Fibroblast of pulmonary artery (primary cell): ENCODE data around the gene NANP.
"Not testable (repeated sequence)": the region's sequence is repeated elsewhere in the genome, so short reads cannot be mapped to it uniquely, and the experiment has no call there.

Source experiments
- DNase-seq: peaks from one replicate; pipeline ENCODE4 v3.0.0-alpha.2; 2010; ENCODE audit warnings: low read depth
- H3K4me3 ChIP-seq: replicated peaks from 2 replicates; pipeline ENCODE4 v1.5.1; 2011; ENCODE audit warnings: low read depth, mild to moderate bottlenecking, control low read depth, low read length, moderate library complexity
- TF ChIP-seq, protein P1 (sequence below): IDR thresholded peaks from 2 replicates; pipeline ENCODE4 v1.5.1; 2011; ENCODE audit warnings: mild to moderate bottlenecking, control low read depth, low read length, inconsistent platforms; ENCODE audit errors: missing control alignments

The NANP gene

DNA sequence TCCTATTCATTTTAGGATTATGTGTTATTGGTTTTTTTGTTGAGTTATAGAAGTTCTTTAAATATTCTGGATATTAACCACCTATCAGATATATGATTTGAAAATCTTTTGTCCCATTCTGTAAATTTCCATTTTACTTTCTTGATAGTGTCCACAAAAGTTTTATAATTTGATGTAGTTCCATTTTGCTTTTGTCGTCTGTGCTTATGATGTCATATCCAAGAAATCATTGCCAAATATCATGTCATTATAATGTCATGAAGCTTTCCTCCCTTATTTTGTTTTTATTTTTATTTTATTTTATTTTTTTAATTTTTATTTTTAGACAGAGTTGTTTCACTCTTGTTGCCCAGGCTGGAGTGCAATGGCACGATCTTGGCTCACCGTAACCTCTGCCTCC is 21.0 kb upstream of the NANP start:
- H3K4me3 ChIP-seq, result no peak overlapping the region
- TF ChIP-seq, protein P1, sequence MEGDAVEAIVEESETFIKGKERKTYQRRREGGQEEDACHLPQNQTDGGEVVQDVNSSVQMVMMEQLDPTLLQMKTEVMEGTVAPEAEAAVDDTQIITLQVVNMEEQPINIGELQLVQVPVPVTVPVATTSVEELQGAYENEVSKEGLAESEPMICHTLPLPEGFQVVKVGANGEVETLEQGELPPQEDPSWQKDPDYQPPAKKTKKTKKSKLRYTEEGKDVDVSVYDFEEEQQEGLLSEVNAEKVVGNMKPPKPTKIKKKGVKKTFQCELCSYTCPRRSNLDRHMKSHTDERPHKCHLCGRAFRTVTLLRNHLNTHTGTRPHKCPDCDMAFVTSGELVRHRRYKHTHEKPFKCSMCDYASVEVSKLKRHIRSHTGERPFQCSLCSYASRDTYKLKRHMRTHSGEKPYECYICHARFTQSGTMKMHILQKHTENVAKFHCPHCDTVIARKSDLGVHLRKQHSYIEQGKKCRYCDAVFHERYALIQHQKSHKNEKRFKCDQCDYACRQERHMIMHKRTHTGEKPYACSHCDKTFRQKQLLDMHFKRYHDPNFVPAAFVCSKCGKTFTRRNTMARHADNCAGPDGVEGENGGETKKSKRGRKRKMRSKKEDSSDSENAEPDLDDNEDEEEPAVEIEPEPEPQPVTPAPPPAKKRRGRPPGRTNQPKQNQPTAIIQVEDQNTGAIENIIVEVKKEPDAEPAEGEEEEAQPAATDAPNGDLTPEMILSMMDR, result no peak
- no peak for DNase-seq

DNA sequence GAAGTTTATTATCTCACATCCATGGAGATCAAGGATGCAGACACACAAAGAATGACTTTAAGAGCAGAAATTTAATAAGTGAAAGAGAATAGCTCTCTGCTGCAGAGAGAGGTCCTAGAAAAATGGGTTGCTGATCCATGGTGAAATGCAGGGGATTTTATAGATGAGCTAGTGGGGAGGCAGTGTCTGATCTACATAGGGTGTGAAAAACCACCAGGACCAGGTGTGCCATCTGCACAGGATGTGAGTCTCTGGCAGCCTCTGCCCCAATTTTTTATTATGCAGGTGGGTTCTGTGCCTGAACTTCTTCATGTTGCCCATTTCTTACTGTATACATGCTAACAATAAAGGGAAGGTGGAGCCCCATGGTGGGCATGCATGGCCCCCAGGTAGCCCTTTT is 19.9 kb upstream of the NANP start:
- TF ChIP-seq, protein P1, result no peak

DNA sequence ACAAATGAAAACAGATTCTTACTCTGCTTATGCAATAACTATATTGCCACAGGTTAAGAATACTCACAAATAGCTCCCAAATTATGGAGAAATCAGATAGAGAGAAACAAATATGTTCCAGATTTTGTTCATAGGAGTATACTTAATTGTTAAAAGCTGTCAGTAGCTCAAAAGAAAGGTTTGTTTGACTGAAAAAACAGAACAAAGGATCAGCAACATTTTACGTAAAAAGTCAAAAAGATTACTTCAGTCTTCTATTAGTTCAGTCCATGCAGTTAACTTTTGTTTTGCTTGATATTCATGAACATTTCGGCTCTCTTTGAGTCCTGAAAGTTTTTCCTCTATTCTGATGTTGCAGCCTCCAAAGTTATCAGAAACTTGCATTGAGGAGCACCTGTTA is 13.4 kb upstream of the NANP start:
- DNase-seq, result no peak
- no peak overlapping the region for H3K4me3 ChIP-seq
- TF ChIP-seq, protein P1, result no peak

More for the DNA sequence above, 19.9 kb upstream of the NANP start:
- no peak for DNase-seq
- H3K4me3 ChIP-seq, result no peak overlapping the region

DNA sequence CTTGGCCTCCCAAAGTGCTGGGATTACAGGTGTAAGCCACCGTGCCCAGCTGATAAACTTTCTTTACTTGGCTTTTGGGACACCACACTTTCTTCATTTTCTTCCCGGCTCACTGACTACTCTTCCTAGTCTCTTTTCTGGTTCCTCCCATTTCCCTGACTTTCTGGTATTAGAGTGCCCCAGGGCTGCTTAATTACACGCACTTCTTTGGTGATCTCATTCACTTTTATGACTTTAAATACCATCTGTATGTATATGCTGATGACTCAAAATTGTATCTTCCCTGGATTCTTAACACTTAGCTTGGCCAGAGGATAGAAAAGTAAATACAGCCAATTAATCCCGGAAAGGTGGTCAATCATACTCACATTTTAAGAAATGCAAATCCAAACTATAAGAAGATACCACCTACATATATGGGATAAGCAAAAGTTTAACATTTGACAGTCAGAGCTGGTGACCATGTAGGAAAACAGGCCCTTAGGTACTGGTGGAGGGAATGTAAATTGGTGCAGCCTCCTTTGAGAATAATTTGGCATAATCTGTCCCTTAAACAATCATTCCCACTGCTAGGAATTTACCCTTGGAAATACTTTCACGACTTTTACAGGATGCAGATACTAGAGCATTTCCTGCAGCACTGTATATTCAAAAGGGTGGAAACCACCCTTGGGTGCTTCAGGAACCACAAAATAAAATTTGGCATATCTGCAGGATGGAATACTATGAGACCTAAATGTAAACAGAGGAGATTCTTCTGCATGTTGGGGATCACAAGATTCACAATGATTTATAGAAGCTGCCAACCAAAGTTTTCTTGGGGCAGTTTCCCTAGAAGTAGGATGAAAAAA is 9.4 kb upstream of the NANP start:
- H3K4me3 ChIP-seq, result no peak overlapping the region
- TF ChIP-seq, protein P1, result no peak
- DNase-seq, result no peak

DNA sequence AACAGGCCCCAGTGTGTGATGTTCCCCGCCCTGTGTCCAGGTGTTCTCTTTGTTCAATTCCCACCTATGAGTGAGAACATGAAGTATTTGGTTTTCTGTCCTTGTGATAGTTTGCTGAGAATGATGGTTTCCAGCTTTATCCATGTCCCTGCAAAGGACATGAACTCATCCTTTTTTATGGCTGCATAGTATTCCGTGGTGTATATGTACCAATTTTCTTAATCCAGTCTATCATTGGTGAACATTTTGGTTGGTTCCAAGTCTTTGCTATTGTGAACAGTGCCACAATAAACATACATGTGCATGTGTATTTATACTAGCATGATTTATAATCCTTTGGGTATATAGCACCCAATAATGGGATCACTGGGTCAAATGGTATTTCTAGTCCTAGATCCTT is 6.8 kb upstream of the NANP start:
- H3K4me3 ChIP-seq, DNase-seq: not testable (repeated sequence)

DNA sequence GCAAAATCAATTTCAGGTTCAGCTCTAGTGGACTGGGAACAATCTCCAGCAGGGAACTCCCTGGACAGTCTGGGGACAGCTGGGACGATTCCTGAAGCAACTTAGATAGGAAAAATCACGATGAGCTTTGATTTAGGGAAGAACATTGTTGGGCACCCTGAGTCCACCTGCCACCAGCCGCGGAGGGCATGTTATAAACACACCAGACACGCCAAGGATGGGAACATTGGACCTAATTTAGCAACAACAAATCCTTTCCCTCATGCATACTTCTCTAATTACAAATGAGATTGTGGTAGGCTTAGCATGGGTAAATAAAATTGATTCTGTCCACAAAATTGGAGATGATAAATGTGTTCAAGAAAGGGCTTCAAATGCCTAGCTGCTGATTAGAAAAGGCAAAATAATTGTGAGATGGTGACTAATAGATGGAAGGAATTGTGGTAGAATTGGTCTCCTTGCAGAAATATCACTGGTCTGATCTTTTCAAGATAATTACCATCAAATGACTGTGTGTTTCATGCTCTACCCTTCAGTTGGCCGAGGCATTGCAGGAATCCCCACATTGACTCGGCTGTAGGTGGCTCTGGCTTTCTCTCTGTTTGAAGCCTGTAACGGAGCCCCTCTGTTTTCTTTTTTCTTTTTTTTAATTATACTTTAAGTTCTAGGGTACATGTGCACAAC is 6.1 kb upstream of the NANP start:
- no peak for DNase-seq
- no peak overlapping the region for H3K4me3 ChIP-seq
- TF ChIP-seq, protein P1, result no peak

DNA sequence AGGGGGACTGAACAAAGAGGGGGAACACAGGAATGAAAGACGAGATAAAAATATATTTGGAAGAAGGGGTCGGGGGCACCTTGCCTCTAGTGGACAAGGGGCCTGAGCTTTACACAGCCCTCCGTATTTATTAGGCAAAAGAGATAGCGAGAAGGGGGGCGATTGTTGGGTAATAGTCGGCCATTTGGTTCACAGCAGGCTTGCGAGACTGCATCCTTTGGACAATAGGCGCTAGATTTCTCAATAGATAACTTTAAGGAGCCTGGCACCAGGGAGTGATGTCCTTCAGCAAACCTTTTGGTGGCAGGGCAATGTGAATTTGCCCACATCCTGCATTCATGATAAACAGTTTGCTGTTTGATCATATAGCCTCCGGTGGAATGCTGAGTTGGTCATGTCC is 3.0 kb upstream of the NANP start:
- TF ChIP-seq, protein P1, result no peak
- no peak for DNase-seq
- no peak overlapping the region for H3K4me3 ChIP-seq
